ENCODE data around the gene GSG1.
"Not testable (repeated sequence)": the region's sequence is repeated elsewhere in the genome, so short reads cannot be mapped to it uniquely, and the experiment has no call there.

Gene GSG1

DNA sequence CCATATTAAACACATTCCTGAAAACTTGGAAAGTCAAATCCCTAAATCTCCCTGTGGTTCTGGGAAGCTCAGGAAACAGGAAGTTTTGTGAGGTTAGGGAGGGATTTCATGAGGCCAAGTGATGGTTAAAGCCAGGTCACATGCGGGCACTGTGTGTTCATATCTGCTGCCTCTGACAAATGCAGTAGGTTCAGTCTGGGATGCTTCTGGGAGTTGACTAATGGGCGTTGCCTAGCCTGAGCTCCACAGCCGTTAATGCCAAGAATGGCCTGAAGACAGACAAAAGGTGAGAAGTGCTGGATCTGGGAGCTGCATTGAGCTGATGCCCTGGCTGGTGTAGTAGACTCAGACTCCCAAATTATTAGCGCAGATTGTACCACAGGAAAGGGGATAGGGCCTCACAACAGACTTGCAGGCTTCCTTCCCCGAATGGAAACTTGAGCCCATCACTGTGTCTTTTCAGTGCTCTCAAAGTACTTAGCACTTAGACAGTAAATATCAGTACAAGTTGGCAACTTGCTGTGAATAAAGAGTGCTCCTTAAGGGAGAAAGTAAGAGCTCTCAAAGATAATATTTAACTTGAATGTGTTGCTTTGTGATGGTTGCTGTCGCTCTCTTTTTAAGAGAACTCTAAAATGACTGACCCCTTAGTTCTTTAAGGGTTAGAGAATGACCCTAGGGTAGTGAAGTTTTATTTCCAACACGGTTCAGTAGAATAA is 17.3 kb downstream of the GSG1 start:
- Histone ChIP-seq H3K36me3 (ENCODE audit: insufficient read depth, low read depth, low read length) (peaks cover 5% of the 10 kb centered on the region; the same call in 1 of the 2 replicates), H3K4me3 (ENCODE audit: low read length) (no peak overlapping the region), H3K4me1 (ENCODE audit: insufficient read depth, low read length) (peaks cover 27% of the 10 kb centered on the region), H3K27ac (ENCODE audit: low read length) (no peak overlapping the region), H3K9me3 (ENCODE audit: insufficient read depth, low read depth, low read length) (no peaks in the 10 kb centered on the region), H3K9ac (ENCODE audit: low read depth, low read length) (no peak overlapping the region), H3K27me3 (ENCODE audit: insufficient read depth, low read length) (no peaks in the 10 kb centered on the region)

DNA sequence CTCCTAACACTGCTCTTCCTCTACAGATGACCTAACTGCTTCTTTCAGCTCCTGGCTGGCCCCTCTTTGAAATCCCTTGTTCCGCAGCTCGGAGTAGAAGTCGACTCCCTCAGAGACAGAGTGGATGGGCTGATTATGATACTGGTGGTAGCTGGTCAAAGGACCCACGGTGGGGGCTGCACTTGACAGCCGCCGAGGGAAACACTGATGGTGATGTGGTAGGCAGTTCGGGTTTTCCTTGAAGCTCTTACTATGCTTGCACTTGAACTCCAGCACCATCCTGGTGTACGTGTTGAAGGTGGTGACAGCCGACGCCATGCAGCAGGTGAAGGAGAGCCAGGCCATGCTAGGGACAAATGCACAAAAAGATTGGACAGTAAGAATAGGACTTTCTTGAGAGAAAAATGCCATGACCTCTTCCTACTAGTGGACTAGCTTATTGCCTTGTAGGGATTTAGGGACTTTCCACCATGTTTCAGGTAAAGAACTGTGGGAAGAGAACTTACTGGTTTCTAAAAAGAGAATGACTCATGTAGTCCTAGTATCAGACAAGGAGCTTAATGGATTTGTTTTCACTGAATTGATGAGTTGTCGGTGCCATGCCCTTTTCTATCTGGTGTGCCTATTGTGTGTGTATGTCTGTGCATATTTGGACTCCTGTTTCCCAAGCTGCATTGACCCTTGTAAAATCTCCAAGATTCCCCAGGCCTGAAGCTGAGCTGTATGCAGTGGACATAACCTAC is 18.4 kb downstream of the GSG1 start:
- H3K9ac ChIP-seq (ENCODE audit: low read depth, low read length), result no peak overlapping the region

DNA sequence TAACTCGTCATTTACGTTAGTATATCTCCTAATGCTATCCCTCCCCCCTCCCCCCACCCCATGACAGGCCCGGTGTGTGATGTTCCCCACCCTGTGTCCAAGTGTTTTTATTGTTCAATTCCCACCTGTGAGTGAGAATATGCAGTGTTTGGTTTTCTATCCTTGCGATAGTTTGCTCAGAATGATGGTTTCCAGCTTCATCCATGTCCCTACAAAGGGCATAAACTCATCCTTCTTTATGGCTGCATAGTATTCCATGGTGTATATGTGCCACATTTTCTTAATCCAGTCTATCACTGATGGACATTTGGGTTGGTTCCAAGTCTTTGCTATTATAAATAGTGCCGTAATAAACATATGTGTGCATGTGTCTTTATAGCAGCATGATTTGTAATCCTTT is 19.8 kb downstream of the GSG1 start:
- not testable (repeated sequence) for H3K27ac ChIP-seq (ENCODE audit: low read length); H3K9me3 ChIP-seq (ENCODE audit: insufficient read depth, low read depth, low read length); H3K9ac ChIP-seq (ENCODE audit: low read depth, low read length); H3K27me3 ChIP-seq (ENCODE audit: insufficient read depth, low read length); H3K4me3 ChIP-seq (ENCODE audit: low read length)
- Histone ChIP-seq H3K4me1 (ENCODE audit: insufficient read depth, low read length) (peaks cover 18% of the 10 kb centered on the region; the same call in 1 of the 2 replicates), H3K36me3 (ENCODE audit: insufficient read depth, low read depth, low read length) (peaks cover 22% of the 10 kb centered on the region)

More for the DNA sequence above, 18.4 kb downstream of the GSG1 start:
- Histone ChIP-seq H3K27me3 (ENCODE audit: insufficient read depth, low read length) (no peaks in the 10 kb centered on the region), H3K36me3 (ENCODE audit: insufficient read depth, low read depth, low read length) (peaks cover 16% of the 10 kb centered on the region), H3K27ac (ENCODE audit: low read length) (no peak overlapping the region), H3K9me3 (ENCODE audit: insufficient read depth, low read depth, low read length) (no peaks in the 10 kb centered on the region), H3K4me1 (ENCODE audit: insufficient read depth, low read length) (peaks cover 27% of the 10 kb centered on the region), H3K4me3 (ENCODE audit: low read length) (no peak overlapping the region)

DNA sequence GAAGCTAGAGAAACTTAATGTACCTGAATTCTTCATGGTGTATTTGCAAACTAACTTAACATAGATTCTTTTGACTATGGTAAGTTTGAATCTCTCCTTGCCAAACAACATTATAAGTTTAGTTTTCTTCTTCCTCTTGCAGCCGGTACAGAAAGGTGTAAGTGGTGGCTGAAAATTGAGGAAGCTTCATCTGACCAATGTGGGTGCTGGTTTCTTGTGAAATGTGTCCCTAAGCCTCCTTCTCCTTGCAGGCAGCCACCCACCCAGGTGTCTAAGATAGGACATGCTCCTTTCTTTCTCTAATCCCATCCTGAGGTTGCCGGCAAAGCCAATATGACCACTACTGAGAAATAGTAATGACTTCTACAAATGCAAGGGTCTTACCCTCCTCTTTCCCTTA is 20.6 kb downstream of the GSG1 start:
- Histone ChIP-seq H3K27me3 (ENCODE audit: insufficient read depth, low read length) (no peaks in the 10 kb centered on the region), H3K9ac (ENCODE audit: low read depth, low read length) (no peak overlapping the region), H3K27ac (ENCODE audit: low read length) (no peak overlapping the region), H3K9me3 (ENCODE audit: insufficient read depth, low read depth, low read length) (no peaks in the 10 kb centered on the region), H3K4me1 (ENCODE audit: insufficient read depth, low read length) (peaks cover 12% of the 10 kb centered on the region; the same call in 1 of the 2 replicates), H3K4me3 (ENCODE audit: low read length) (no peak overlapping the region), H3K36me3 (ENCODE audit: insufficient read depth, low read depth, low read length) (peaks cover 22% of the 10 kb centered on the region)

DNA sequence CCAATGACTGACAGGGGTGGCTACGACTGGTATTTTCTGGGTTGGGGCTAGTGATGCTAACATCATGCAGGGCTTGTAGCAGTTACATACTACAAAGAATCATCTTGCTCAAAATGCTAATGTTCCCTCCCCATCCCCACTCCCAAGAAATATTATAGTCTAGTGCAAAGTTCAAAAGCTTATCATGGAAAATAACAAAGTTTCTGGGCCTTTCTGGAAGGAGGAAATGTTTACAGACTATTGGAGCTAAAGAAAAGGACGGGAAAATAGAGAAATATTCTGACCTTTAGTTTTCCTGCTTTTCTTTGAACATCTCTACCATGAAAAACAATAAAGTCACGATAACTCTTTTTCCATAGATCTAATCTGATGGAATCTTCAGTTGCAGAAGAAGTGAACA is 23.2 kb downstream of the GSG1 start:
- no peaks in the 10 kb centered on the region for H3K9me3 ChIP-seq (ENCODE audit: insufficient read depth, low read depth, low read length)
- H3K27ac ChIP-seq (ENCODE audit: low read length), result no peak overlapping the region
- H3K36me3 ChIP-seq (ENCODE audit: insufficient read depth, low read depth, low read length), result peaks cover 33% of the 10 kb centered on the region
- no peak overlapping the region for H3K4me3 ChIP-seq (ENCODE audit: low read length)
- no peak overlapping the region for H3K9ac ChIP-seq (ENCODE audit: low read depth, low read length)
- H3K27me3 ChIP-seq (ENCODE audit: insufficient read depth, low read length), result no peaks in the 10 kb centered on the region
- no peaks in the 10 kb centered on the region; the same call in 1 of the 2 replicates for H3K4me1 ChIP-seq (ENCODE audit: insufficient read depth, low read length)

DNA sequence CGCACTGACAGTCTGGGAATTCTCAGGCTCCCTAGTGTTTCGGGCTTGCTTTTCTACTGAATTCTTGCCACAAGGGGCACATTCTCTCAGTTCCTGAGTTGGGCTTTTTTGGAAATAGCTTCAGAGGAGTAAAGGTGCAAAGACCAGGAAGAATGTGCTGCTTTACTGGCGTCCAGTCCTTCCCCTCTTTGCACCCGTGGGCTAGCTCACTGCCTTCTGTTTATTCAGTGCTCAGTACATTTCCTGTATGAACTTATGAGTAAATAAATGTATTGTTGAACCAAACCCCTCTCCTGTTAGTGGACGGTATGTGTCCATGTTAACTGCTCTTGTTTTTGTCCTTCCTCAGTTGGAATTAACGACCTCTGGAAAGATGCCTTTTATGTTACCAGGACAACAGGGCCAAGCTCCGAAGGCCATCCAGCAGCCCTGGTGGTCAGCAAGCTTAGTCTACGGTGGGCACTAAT is 24.0 kb downstream of the GSG1 start:
- Histone ChIP-seq H3K9ac (ENCODE audit: low read depth, low read length) (no peak overlapping the region), H3K27me3 (ENCODE audit: insufficient read depth, low read length) (no peaks in the 10 kb centered on the region), H3K27ac (ENCODE audit: low read length) (no peak overlapping the region), H3K4me1 (ENCODE audit: insufficient read depth, low read length) (no peaks in the 10 kb centered on the region; the same call in 1 of the 2 replicates), H3K4me3 (ENCODE audit: low read length) (no peak overlapping the region), H3K36me3 (ENCODE audit: insufficient read depth, low read depth, low read length) (peaks cover 39% of the 10 kb centered on the region), H3K9me3 (ENCODE audit: insufficient read depth, low read depth, low read length) (no peaks in the 10 kb centered on the region)

GRCh38 chr12:13075786-13076570 is 27.5 kb downstream of the GSG1 start:
- Histone ChIP-seq H3K27me3 (ENCODE audit: insufficient read depth, low read length) (no peaks in the 10 kb centered on the region), H3K9me3 (ENCODE audit: insufficient read depth, low read depth, low read length) (no peaks in the 10 kb centered on the region), H3K9ac (ENCODE audit: low read depth, low read length) (no peak overlapping the region), H3K27ac (ENCODE audit: low read length) (no peak overlapping the region), H3K4me3 (ENCODE audit: low read length) (no peak overlapping the region), H3K4me1 (ENCODE audit: insufficient read depth, low read length) (no peaks in the 10 kb centered on the region; the same call in 1 of the 2 replicates), H3K36me3 (ENCODE audit: insufficient read depth, low read depth, low read length) (peaks cover 64% of the 10 kb centered on the region)

DNA sequence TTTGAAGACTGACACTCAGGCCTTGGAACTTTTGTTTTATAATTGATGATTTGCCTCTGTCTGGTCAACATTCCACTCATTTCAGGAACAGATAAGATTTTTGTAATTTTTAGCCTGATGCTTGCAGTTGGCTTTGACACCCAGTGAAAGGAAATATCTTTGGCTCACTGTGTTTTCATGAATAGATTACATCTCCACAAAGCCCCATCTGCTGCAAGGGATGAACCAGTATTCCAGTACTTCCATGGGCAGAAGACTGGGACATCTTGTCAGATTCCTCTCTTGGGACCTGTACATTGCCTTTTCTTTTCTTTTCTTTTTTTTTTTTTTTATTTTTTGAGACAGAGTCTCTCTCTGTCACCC is 28.4 kb downstream of the GSG1 start:
- no peaks in the 10 kb centered on the region for H3K9me3 ChIP-seq (ENCODE audit: insufficient read depth, low read depth, low read length)
- H3K4me1 ChIP-seq (ENCODE audit: insufficient read depth, low read length), result no peaks in the 10 kb centered on the region; the same call in 1 of the 2 replicates
- H3K36me3 ChIP-seq (ENCODE audit: insufficient read depth, low read depth, low read length), result peaks cover 64% of the 10 kb centered on the region
- no peaks in the 10 kb centered on the region for H3K27me3 ChIP-seq (ENCODE audit: insufficient read depth, low read length)
- no peak overlapping the region for H3K9ac ChIP-seq (ENCODE audit: low read depth, low read length)
- no peak overlapping the region for H3K4me3 ChIP-seq (ENCODE audit: low read length)
- no peak overlapping the region for H3K27ac ChIP-seq (ENCODE audit: low read length)

GRCh38 chr12:13074396-13075117 is 28.9 kb downstream of the GSG1 start:
- Histone ChIP-seq H3K4me1 (ENCODE audit: insufficient read depth, low read length) (no peaks in the 10 kb centered on the region; the same call in 1 of the 2 replicates), H3K27ac (ENCODE audit: low read length) (no peak overlapping the region), H3K36me3 (ENCODE audit: insufficient read depth, low read depth, low read length) (peaks cover 62% of the 10 kb centered on the region), H3K9ac (ENCODE audit: low read depth, low read length) (no peak overlapping the region), H3K9me3 (ENCODE audit: insufficient read depth, low read depth, low read length) (no peaks in the 10 kb centered on the region), H3K27me3 (ENCODE audit: insufficient read depth, low read length) (no peaks in the 10 kb centered on the region), H3K4me3 (ENCODE audit: low read length) (no peak overlapping the region)

GRCh38 chr12:13073173-13073572 is 30.3 kb downstream of the GSG1 start:
- Histone ChIP-seq H3K36me3 (ENCODE audit: insufficient read depth, low read depth, low read length) (peaks cover 75% of the 10 kb centered on the region), H3K4me1 (ENCODE audit: insufficient read depth, low read length) (no peaks in the 10 kb centered on the region), H3K27me3 (ENCODE audit: insufficient read depth, low read length) (no peaks in the 10 kb centered on the region)

More at GRCh38 chr12:13073173-13073572, 30.3 kb downstream of the GSG1 start:
- no peak overlapping the region for H3K9ac ChIP-seq (ENCODE audit: low read depth, low read length)
- H3K4me3 ChIP-seq (ENCODE audit: low read length), result no peak overlapping the region
- H3K27ac ChIP-seq (ENCODE audit: low read length), result no peak overlapping the region
- H3K9me3 ChIP-seq (ENCODE audit: insufficient read depth, low read depth, low read length), result no peaks in the 10 kb centered on the region
